Panc1 (cell line): ENCODE results near the gene ERBB2.

Experiments used
- POLR2AphosphoS5 ChIP-seq: IDR thresholded peaks from 2 replicates; pipeline ENCODE4 v1.6.1; 2012; ENCODE audit warnings: mild to moderate bottlenecking, low read depth, low read length, moderate library complexity
- SIN3A ChIP-seq: IDR thresholded peaks from 2 replicates; pipeline ENCODE4 v1.6.1; 2012; ENCODE audit warnings: low read depth, mild to moderate bottlenecking, low read length, moderate library complexity, borderline replicate concordance; ENCODE audit not compliant: insufficient read depth
- TCF7L2 ChIP-seq: IDR thresholded peaks from 2 replicates; pipeline ENCODE4 v1.6.1; 2011; ENCODE audit warnings: mild to moderate bottlenecking, low read depth, low read length, inconsistent platforms
- TF ChIP-seq, protein P1 (sequence below): fragments of 450-650 bp; IDR thresholded peaks from 2 replicates; pipeline ENCODE4 v1.5.1; 2017; ENCODE audit warnings: mild to moderate bottlenecking
- TF ChIP-seq, protein P2 (sequence below), 2 experiments: IDR thresholded peaks; 2 replicates each; pipeline ENCODE4 v1.6.1; 2011 to 2012; ENCODE audit warnings: low read depth in 2 of 2, control low read depth in 1 of 2, low read length in 1 of 2, mild to moderate bottlenecking in 1 of 2, moderate library complexity in 1 of 2; ENCODE audit not compliant: insufficient read depth in 1 of 2

DNA sequence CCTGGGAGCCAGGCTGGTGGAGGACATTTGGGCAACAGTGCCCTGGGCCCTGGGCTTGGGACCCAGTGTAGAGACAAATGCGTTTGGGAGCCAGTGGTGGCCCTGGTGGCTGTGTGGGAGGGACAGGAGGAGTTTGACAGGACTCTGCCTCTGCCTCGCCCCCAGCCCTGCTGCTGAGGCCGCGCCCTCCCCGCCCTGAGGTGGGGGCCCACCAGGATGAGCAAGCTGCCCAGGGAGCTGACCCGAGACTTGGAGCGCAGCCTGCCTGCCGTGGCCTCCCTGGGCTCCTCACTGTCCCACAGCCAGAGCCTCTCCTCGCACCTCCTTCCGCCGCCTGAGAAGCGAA, 46.6 kb upstream of the ERBB2 start:
- TF ChIP-seq, protein P1, sequence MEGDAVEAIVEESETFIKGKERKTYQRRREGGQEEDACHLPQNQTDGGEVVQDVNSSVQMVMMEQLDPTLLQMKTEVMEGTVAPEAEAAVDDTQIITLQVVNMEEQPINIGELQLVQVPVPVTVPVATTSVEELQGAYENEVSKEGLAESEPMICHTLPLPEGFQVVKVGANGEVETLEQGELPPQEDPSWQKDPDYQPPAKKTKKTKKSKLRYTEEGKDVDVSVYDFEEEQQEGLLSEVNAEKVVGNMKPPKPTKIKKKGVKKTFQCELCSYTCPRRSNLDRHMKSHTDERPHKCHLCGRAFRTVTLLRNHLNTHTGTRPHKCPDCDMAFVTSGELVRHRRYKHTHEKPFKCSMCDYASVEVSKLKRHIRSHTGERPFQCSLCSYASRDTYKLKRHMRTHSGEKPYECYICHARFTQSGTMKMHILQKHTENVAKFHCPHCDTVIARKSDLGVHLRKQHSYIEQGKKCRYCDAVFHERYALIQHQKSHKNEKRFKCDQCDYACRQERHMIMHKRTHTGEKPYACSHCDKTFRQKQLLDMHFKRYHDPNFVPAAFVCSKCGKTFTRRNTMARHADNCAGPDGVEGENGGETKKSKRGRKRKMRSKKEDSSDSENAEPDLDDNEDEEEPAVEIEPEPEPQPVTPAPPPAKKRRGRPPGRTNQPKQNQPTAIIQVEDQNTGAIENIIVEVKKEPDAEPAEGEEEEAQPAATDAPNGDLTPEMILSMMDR, result no peak
- TF ChIP-seq POLR2AphosphoS5 (no peak), SIN3A (no peak), TCF7L2 (no peak)
- TF ChIP-seq, protein P2, sequence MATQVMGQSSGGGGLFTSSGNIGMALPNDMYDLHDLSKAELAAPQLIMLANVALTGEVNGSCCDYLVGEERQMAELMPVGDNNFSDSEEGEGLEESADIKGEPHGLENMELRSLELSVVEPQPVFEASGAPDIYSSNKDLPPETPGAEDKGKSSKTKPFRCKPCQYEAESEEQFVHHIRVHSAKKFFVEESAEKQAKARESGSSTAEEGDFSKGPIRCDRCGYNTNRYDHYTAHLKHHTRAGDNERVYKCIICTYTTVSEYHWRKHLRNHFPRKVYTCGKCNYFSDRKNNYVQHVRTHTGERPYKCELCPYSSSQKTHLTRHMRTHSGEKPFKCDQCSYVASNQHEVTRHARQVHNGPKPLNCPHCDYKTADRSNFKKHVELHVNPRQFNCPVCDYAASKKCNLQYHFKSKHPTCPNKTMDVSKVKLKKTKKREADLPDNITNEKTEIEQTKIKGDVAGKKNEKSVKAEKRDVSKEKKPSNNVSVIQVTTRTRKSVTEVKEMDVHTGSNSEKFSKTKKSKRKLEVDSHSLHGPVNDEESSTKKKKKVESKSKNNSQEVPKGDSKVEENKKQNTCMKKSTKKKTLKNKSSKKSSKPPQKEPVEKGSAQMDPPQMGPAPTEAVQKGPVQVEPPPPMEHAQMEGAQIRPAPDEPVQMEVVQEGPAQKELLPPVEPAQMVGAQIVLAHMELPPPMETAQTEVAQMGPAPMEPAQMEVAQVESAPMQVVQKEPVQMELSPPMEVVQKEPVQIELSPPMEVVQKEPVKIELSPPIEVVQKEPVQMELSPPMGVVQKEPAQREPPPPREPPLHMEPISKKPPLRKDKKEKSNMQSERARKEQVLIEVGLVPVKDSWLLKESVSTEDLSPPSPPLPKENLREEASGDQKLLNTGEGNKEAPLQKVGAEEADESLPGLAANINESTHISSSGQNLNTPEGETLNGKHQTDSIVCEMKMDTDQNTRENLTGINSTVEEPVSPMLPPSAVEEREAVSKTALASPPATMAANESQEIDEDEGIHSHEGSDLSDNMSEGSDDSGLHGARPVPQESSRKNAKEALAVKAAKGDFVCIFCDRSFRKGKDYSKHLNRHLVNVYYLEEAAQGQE (IDR thresholded peaks at IDR 0.05; ENCODE audit: insufficient read depth in 1 of 2, low read depth in 2 of 2, low read length in 1 of 2), result no peak
